GM23248 (cell line): ENCODE measurements around the gene RNPEP. TPM values are rescaled to one million over a fixed set of nuclear protein-coding genes. Genes with fewer than 3 reads are reported as not detected.

Source experiments
- DNase-seq: peaks from one replicate; pipeline ENCODE4 v3.0.0-alpha.2; 2015
- H2AFZ ChIP-seq: fragments of 200-600 bp; sonication (generic); 2 replicates; pipeline ENCODE4 v1.6.1; 2016; ENCODE audit warnings: antibody characterized with exemption
- H3F3A ChIP-seq: fragments of 200-600 bp; sonication (generic); 2 replicates; pipeline ENCODE4 v1.6.1; 2016; ENCODE audit warnings: mild to moderate bottlenecking, antibody characterized with exemption, mixed run types; ENCODE audit not compliant: insufficient read depth
- H3K27ac ChIP-seq: fragments of 200-600 bp; sonication (generic); 2 replicates; pipeline ENCODE4 v1.5.1; 2016; ENCODE audit warnings: mild to moderate bottlenecking
- H3K27me3 ChIP-seq: fragments of 200-600 bp; sonication (generic); replicated peaks from 2 replicates; pipeline ENCODE4 v1.6.1; 2016; ENCODE audit warnings: mild to moderate bottlenecking; ENCODE audit not compliant: insufficient read depth
- H3K36me3 ChIP-seq: fragments of 200-600 bp; sonication (generic); 2 replicates; pipeline ENCODE4 v1.6.1; 2016; ENCODE audit warnings: low read depth, mild to moderate bottlenecking
- H3K4me1 ChIP-seq: fragments of 200-600 bp; sonication (generic); 2 replicates; pipeline ENCODE4 v1.6.1; 2016; ENCODE audit warnings: mild to moderate bottlenecking; ENCODE audit not compliant: insufficient read depth
- H3K4me2 ChIP-seq: fragments of 200-600 bp; sonication (generic); one replicate; pipeline ENCODE4 v1.6.1; 2016; ENCODE audit warnings: mild to moderate bottlenecking; ENCODE audit not compliant: unreplicated experiment
- H3K4me3 ChIP-seq: fragments of 200-600 bp; sonication (generic); 2 replicates; pipeline ENCODE4 v1.5.1; 2016; ENCODE audit warnings: mild to moderate bottlenecking
- H3K79me2 ChIP-seq: fragments of 200-600 bp; sonication (generic); 2 replicates; pipeline ENCODE4 v1.6.1; 2016; ENCODE audit warnings: mild to moderate bottlenecking; ENCODE audit not compliant: insufficient read depth
- H3K9ac ChIP-seq: fragments of 200-600 bp; sonication (generic); 2 replicates; pipeline ENCODE4 v1.6.1; 2016; ENCODE audit warnings: mild to moderate bottlenecking
- H3K9me2 ChIP-seq: fragments of 200-600 bp; sonication (generic); 2 replicates; pipeline ENCODE4 v1.6.1; 2016; ENCODE audit warnings: mixed run types, mild to moderate bottlenecking, moderate library complexity; ENCODE audit not compliant: insufficient read depth
- H3K9me3 ChIP-seq: fragments of 200-600 bp; sonication (generic); one replicate; pipeline ENCODE4 v1.6.1; 2017; ENCODE audit warnings: low read depth
- H4K20me1 ChIP-seq: fragments of 200-600 bp; sonication (generic); 2 replicates; pipeline ENCODE4 v1.6.0; 2016; ENCODE audit not compliant: insufficient read depth
- EZH2 ChIP-seq: fragments of 200-600 bp; sonication (generic); IDR thresholded peaks from 2 replicates; pipeline ENCODE4 v1.6.1; 2018; ENCODE audit warnings: antibody characterized with exemption, mild to moderate bottlenecking; ENCODE audit not compliant: insufficient read depth, poor library complexity, severe bottlenecking
- EZH2phosphoT487 ChIP-seq: fragments of 200-600 bp; sonication (generic); IDR thresholded peaks from 2 replicates; pipeline ENCODE4 v1.6.1; 2018; ENCODE audit warnings: antibody characterized with exemption, moderate library complexity, mild to moderate bottlenecking, low read depth; ENCODE audit not compliant: insufficient read depth
- WGBS, 2 experiments: methylation state at CpG; one replicate each; pipeline ENCODE4 v1.1.6; 2015 to 2017; ENCODE audit warnings: low lambda C conversion rate in 2 of 2, low coverage in 1 of 2; ENCODE audit errors: missing lambda C conversion rate in 2 of 2; 5-methylcytosine and 5-hydroxymethylcytosine counted together
- in situ Hi-C: fragments of 300-500 bp; cut with MboI; formaldehyde crosslinking; loops from 2 replicates; pipeline ENCODE4 v1.15.0; 2020
- polyA plus RNA-seq: library from polyadenylated mRNA; unstranded; fragments of >200 nt; fragmentation: Nextera tagmentation; extraction: Ambion mirVana; gene quantifications from 2 replicates; pipeline ENCODE4 v1.2.1, GENCODE V29; 2016
- total RNA-seq: library from RNA; depleted of rRNA; stranded (reverse); fragments of >200 nt; shearing (Covaris generic); gene quantifications from 2 replicates; pipeline ENCODE4 v1.2.3, GENCODE V29; 2014

The RNPEP gene
- total and polyA plus RNA-seq, 2 experiments from 2014 or later, result 68.6 to 80.5 TPM

- peak overlapping the region; percentile 92; the same call in 1 of the 2 replicates for H2AFZ ChIP-seq
- TF ChIP-seq EZH2 (no peak), EZH2phosphoT487 (no peak)
- in situ Hi-C loops, result no loop called here
- peaks cover 26% of the 10 kb centered on the region for H3K79me2 ChIP-seq
- H3K27ac ChIP-seq, result no peak overlapping the region
- WGBS, 2 experiments, result 51 to 54% methylated on average over 4 of the region's 4 CpGs
- H3K9me2 ChIP-seq, result no peaks in the 10 kb centered on the region
- peaks cover 15% of the 10 kb centered on the region for H3F3A ChIP-seq
- DNase-seq, result peak; percentile 55
- peak overlapping the region; percentile 74 for H3K9ac ChIP-seq
- H3K4me1 ChIP-seq, result peaks cover 26% of the 10 kb centered on the region
- H3K27me3 ChIP-seq, result no peaks in the 10 kb centered on the region
- H3K4me2 ChIP-seq, result peak overlapping the region; percentile 96
- no peaks in the 10 kb centered on the region for H4K20me1 ChIP-seq
- H3K4me3 ChIP-seq, result peak overlapping the region; percentile 85
- H3K36me3 ChIP-seq, result no peaks in the 10 kb centered on the region
- no peaks in the 10 kb centered on the region for H3K9me3 ChIP-seq
Measured at GRCh38 chr1:201945157-201945556, 37.3 kb upstream of the RNPEP start.

DNA sequence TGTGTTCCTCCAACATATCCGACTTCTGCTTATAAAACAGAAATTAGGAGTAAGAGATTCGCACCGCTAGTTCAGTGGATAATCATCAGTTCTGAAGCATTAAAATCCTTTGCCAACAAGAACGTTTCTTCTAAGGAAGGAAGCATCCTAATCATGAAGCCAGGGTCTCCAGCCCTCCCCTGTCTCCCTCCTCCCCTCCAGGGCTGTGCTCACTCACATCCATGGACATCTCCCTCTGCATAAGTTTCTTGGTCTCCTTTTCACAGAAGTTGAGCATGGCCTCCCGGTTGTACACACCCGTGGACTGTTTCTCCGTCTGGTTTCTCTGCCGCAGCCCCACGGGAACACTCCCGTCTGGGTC is 36.6 kb upstream of the RNPEP start:
- Histone ChIP-seq H4K20me1 (no peaks in the 10 kb centered on the region), H3K9me2 (no peaks in the 10 kb centered on the region), H3K79me2 (peaks cover 26% of the 10 kb centered on the region), H3K4me2 (peak overlapping the region; percentile 96), H3K9ac (peak overlapping the region; percentile 74), H3F3A (peaks cover 15% of the 10 kb centered on the region), H2AFZ (peak overlapping the region; percentile 92), H3K4me3 (peak overlapping the region; percentile 85), H3K36me3 (no peaks in the 10 kb centered on the region), H3K9me3 (no peaks in the 10 kb centered on the region), H3K27ac (peak overlapping the region; percentile 10; the same call in 1 of the 2 replicates), H3K4me1 (peaks cover 26% of the 10 kb centered on the region), H3K27me3 (no peaks in the 10 kb centered on the region)
- DNase-seq, result peak; percentile 41
- WGBS, 2 experiments, result 1 to 4% methylated on average over 10 of the region's 10 CpGs
- TF ChIP-seq EZH2 (no peak), EZH2phosphoT487 (no peak)
- in situ Hi-C loops, result no loop called here

- 1% methylated on average over 28 of the region's 28 CpGs for WGBS, 2 experiments
- TF ChIP-seq EZH2phosphoT487 (no peak), EZH2 (no peak)
- Histone ChIP-seq H3K9ac (peak within 1 kb of the TSS; percentile 74), H3K36me3 (no peaks in the 10 kb centered on the region), H4K20me1 (no peaks in the 10 kb centered on the region), H3K27me3 (no peaks in the 10 kb centered on the region), H3K4me1 (peaks cover 26% of the 10 kb centered on the region), H2AFZ (peak within 1 kb of the TSS; percentile 92), H3K79me2 (peaks cover 24% of the 10 kb centered on the region), H3K4me3 (peak within 1 kb of the TSS; percentile 85), H3K27ac (peak within 1 kb of the TSS; percentile 74), H3K4me2 (peak within 1 kb of the TSS; percentile 96), H3F3A (peaks cover 15% of the 10 kb centered on the region), H3K9me3 (no peaks in the 10 kb centered on the region), H3K9me2 (no peaks in the 10 kb centered on the region)
- DNase-seq, result peak; percentile 91
- in situ Hi-C loops, result no loop called here
Measured at GRCh38 chr1:201946224-201946908, 36.1 kb upstream of the RNPEP start, which contains the start of gene LMOD1. Gene LMOD1 (minus strand): TSS chr1:201946548. CDS start chr1:201946340, 208 bp downstream.

- Histone ChIP-seq H3K9ac (peak overlapping the region; percentile 74), H3K4me3 (peak overlapping the region; percentile 85), H3K9me3 (no peaks in the 10 kb centered on the region), H3K79me2 (peaks cover 21% of the 10 kb centered on the region; the same call in 1 of the 2 replicates), H3F3A (peaks cover 15% of the 10 kb centered on the region), H2AFZ (peak overlapping the region; percentile 92), H4K20me1 (no peaks in the 10 kb centered on the region), H3K27ac (peak overlapping the region; percentile 74; the same call in 1 of the 2 replicates), H3K9me2 (no peaks in the 10 kb centered on the region), H3K27me3 (no peaks in the 10 kb centered on the region), H3K4me2 (peak overlapping the region; percentile 96), H3K4me1 (peaks cover 26% of the 10 kb centered on the region), H3K36me3 (no peaks in the 10 kb centered on the region)
- no peak for TF ChIP-seq EZH2
- no peak for TF ChIP-seq EZH2phosphoT487
- 27 to 29% methylated on average over 3 of the region's 3 CpGs for WGBS, 2 experiments
- DNase-seq, result peak; percentile 73
- in situ Hi-C loops, result no loop called here
Measured at GRCh38 chr1:201947697-201948008, 34.8 kb upstream of the RNPEP start.
